GM18867 (cell line): Measurements from ENCODE around the gene GADL1.

Experiments
- ATAC-seq: cut with Tn5 transposase; IDR thresholded peaks from one replicate; pipeline ENCODE4 v1.9.1; 2021; ENCODE audit warnings: mild to moderate bottlenecking, moderate library complexity; ENCODE audit not compliant: unreplicated experiment

The GADL1 gene

GRCh38 chr3:30894521-30895251 lies at the start of gene GADL1:
Gene GADL1, minus strand, starts transcription at chr3:30894661. Its CDS starts 47 bp downstream, at chr3:30894614.
- ATAC-seq = no peak

GRCh38 chr3:30944124-30944523 lies 49.7 kb upstream of the GADL1 start:
- no peak for ATAC-seq

GRCh38 chr3:30943206-30943605 lies 48.7 kb upstream of the GADL1 start:
- ATAC-seq = no peak

- no peak for ATAC-seq
These were observed 46.9 kb upstream of the GADL1 start for GRCh38 chr3:30941342-30941741.

GRCh38 chr3:30940740-30941139 lies 46.3 kb upstream of the GADL1 start:
- ATAC-seq = no peak

- no peak for ATAC-seq
These were observed 39.7 kb upstream of the GADL1 start for GRCh38 chr3:30934208-30934550.

GRCh38 chr3:30933478-30934207 lies 39.2 kb upstream of the GADL1 start:
- no peak for ATAC-seq

- no peak for ATAC-seq
These were observed 38.1 kb upstream of the GADL1 start for GRCh38 chr3:30932513-30933098.

- ATAC-seq = no peak
These were observed 30.3 kb upstream of the GADL1 start for GRCh38 chr3:30924763-30925162.

- ATAC-seq = no peak
These were observed 25.1 kb upstream of the GADL1 start for GRCh38 chr3:30919564-30919963.

GRCh38 chr3:30918761-30919160 lies 24.3 kb upstream of the GADL1 start:
- ATAC-seq = no peak

- no peak for ATAC-seq
These were observed 21.3 kb upstream of the GADL1 start for GRCh38 chr3:30915782-30916181.

- ATAC-seq = no peak
These were observed 20.2 kb upstream of the GADL1 start for GRCh38 chr3:30914696-30915095.

- no peak for ATAC-seq
These were observed 18.7 kb upstream of the GADL1 start for GRCh38 chr3:30913176-30913575.

GRCh38 chr3:30912301-30912700 lies 17.8 kb upstream of the GADL1 start:
- ATAC-seq = no peak

- no peak for ATAC-seq
These were observed 14.1 kb upstream of the GADL1 start for GRCh38 chr3:30908456-30909037.

GRCh38 chr3:30904996-30905395 lies 10.5 kb upstream of the GADL1 start:
- no peak for ATAC-seq

GRCh38 chr3:30895329-30895728 lies 868 bp upstream of the GADL1 start:
- no peak for ATAC-seq

GRCh38 chr3:30893678-30894325 lies 659 bp downstream of the GADL1 start:
- ATAC-seq = no peak

- ATAC-seq = no peak
These were observed 3.6 kb downstream of the GADL1 start for GRCh38 chr3:30890907-30891306.

GRCh38 chr3:30886888-30887287 lies 7.6 kb downstream of the GADL1 start:
- ATAC-seq = no peak
